SK-N-SH treated with all-trans-retinoic acid at 6 μM for 48 hours (cell line): ENCODE data around the gene SIDT1.

Source experiments
- CSDC2 ChIP-seq: fragments of 250-450 bp; sonication (Bioruptor Pico); IDR thresholded peaks from 2 replicates; pipeline ENCODE4 v1.5.0; 2020; ENCODE audit warnings: mild to moderate bottlenecking, moderate library complexity
- GLIS3 ChIP-seq: fragments of 250-450 bp; sonication (Bioruptor Pico); IDR thresholded peaks from 2 replicates; pipeline ENCODE4 v1.5.0; 2020; ENCODE audit warnings: mild to moderate bottlenecking, moderate library complexity
- ISL1 ChIP-seq: fragments of 250-450 bp; sonication (Bioruptor Pico); IDR thresholded peaks from 2 replicates; pipeline ENCODE4 v2.1.2; 2022; ENCODE audit warnings: mild to moderate bottlenecking, moderate library complexity

- no peak for TF ChIP-seq ISL1
- no peak for TF ChIP-seq GLIS3 (CRISPR knock-in tag)
- TF ChIP-seq CSDC2 = no peak
These were observed 96.0 kb downstream of the SIDT1 start for GRCh38 chr3:113628316-113628715.
